OCI-LY3 (cell line): ENCODE results near the gene MAFG.

Source experiments
- H2AFZ ChIP-seq: fragments of 200-600, 300-600 bp; shearing (Covaris generic); 2 replicates; pipeline ENCODE4 v1.6.0; 2014; ENCODE audit warnings: antibody characterized with exemption, low read depth, low read length
- H3K27ac ChIP-seq: fragments of 200-600, 300-600 bp; sonication (generic); 2 replicates; pipeline ENCODE4 v1.5.1; 2014; ENCODE audit warnings: mild to moderate bottlenecking, low read length, moderate library complexity, mixed read lengths
- H3K27me3 ChIP-seq: fragments of 200-600, 300-600 bp; sonication (generic); 2 replicates; pipeline ENCODE4 v1.6.1; 2014; ENCODE audit warnings: low read depth, low read length, mixed read lengths
- H3K36me3 ChIP-seq: fragments of 200-600, 300-600 bp; sonication (generic); replicated peaks from 2 replicates; pipeline ENCODE3; 2014; ENCODE audit warnings: low read depth, low read length, mixed read lengths
- H3K4me1 ChIP-seq: fragments of 300-600, 200-600 bp; sonication (generic); 2 replicates; pipeline ENCODE4 v1.6.1; 2014; ENCODE audit warnings: low read length, mixed read lengths
- H3K4me2 ChIP-seq: fragments of 200-600, 300-600 bp; sonication (generic); 2 replicates; pipeline ENCODE4 v1.6.1; 2014; ENCODE audit warnings: low read length, mixed read lengths
- H3K4me3 ChIP-seq: fragments of 300-600, 200-600 bp; sonication (generic); 2 replicates; pipeline ENCODE4 v1.5.1; 2014; ENCODE audit warnings: antibody characterized with exemption, mild to moderate bottlenecking, low read length, moderate library complexity
- H3K79me2 ChIP-seq: fragments of 300-600, 200-600 bp; shearing (Covaris generic); 2 replicates; pipeline ENCODE4 v1.6.1; 2014; ENCODE audit warnings: mild to moderate bottlenecking, low read length, mixed read lengths
- H3K9ac ChIP-seq: fragments of 300-600, 200-600 bp; shearing (Covaris generic); 2 replicates; pipeline ENCODE4 v1.6.0; 2014; ENCODE audit warnings: mild to moderate bottlenecking, low read length, moderate library complexity
- H3K9me3 ChIP-seq: fragments of 200-600, 300-600 bp; shearing (Covaris generic); 2 replicates; pipeline ENCODE4 v1.6.1; 2014; ENCODE audit warnings: low read length, mixed read lengths; ENCODE audit not compliant: insufficient read depth
- H4K20me1 ChIP-seq: fragments of 200-600, 300-600 bp; sonication (generic); 2 replicates; pipeline ENCODE4 v1.6.1; 2016; ENCODE audit warnings: low read length, mixed read lengths; ENCODE audit not compliant: insufficient read depth
- CTCF ChIP-seq: fragments of 200-600, 300-600 bp; sonication (generic); IDR thresholded peaks from 2 replicates; pipeline ENCODE4 v1.5.1; 2014; ENCODE audit warnings: antibody characterized with exemption, low read length, low read depth
- EZH2phosphoT487 ChIP-seq: fragments of 200-600 bp; shearing (Covaris generic); IDR thresholded peaks from 2 replicates; pipeline ENCODE4 v1.6.1; 2018; ENCODE audit warnings: antibody characterized with exemption, mixed run types, low read depth

The MAFG gene

GRCh38 chr17:81903415-81903831 lies 24.1 kb downstream of the MAFG start:
- H3K9ac ChIP-seq: no peak overlapping the region
- no peaks in the 10 kb centered on the region for H3K9me3 ChIP-seq
- no peaks in the 10 kb centered on the region for H4K20me1 ChIP-seq
- no peak overlapping the region for H3K4me3 ChIP-seq
- H3K27ac ChIP-seq: no peak overlapping the region
- H3K79me2 ChIP-seq: no peaks in the 10 kb centered on the region
- TF ChIP-seq EZH2phosphoT487 (no peak), CTCF (no peak)
- no peak overlapping the region for H2AFZ ChIP-seq
- H3K36me3 ChIP-seq: peaks cover 22% of the 10 kb centered on the region
- no peaks in the 10 kb centered on the region; the same call in 1 of the 2 replicates for H3K4me1 ChIP-seq
- no peaks in the 10 kb centered on the region for H3K27me3 ChIP-seq
- H3K4me2 ChIP-seq: no peak overlapping the region

GRCh38 chr17:81902653-81903414 lies 24.7 kb downstream of the MAFG start:
- Histone ChIP-seq H3K79me2 (no peaks in the 10 kb centered on the region), H4K20me1 (no peaks in the 10 kb centered on the region), H3K36me3 (peaks cover 23% of the 10 kb centered on the region), H3K9me3 (no peaks in the 10 kb centered on the region), H3K27ac (no peak overlapping the region), H3K4me1 (no peaks in the 10 kb centered on the region; the same call in 1 of the 2 replicates), H3K9ac (no peak overlapping the region), H2AFZ (no peak overlapping the region), H3K27me3 (no peaks in the 10 kb centered on the region), H3K4me2 (no peak overlapping the region), H3K4me3 (no peak overlapping the region)
- TF ChIP-seq EZH2phosphoT487 (no peak), CTCF (no peak)

- H3K36me3 ChIP-seq: peaks cover 23% of the 10 kb centered on the region
- no peaks in the 10 kb centered on the region for H3K79me2 ChIP-seq
- no peak within 1 kb of the TSS for H3K27ac ChIP-seq
- H4K20me1 ChIP-seq: no peaks in the 10 kb centered on the region
- H3K9me3 ChIP-seq: no peaks in the 10 kb centered on the region
- H3K27me3 ChIP-seq: no peaks in the 10 kb centered on the region
- H3K4me1 ChIP-seq: no peaks in the 10 kb centered on the region; the same call in 1 of the 2 replicates
- TF ChIP-seq EZH2phosphoT487 (no peak), CTCF (no peak)
- H2AFZ ChIP-seq: no peak within 1 kb of the TSS
- no peak within 1 kb of the TSS for H3K9ac ChIP-seq
- no peak within 1 kb of the TSS for H3K4me2 ChIP-seq
- no peak within 1 kb of the TSS for H3K4me3 ChIP-seq
Measured at GRCh38 chr17:81902023-81902652, 25.4 kb downstream of the MAFG start, which contains the start of gene NPB. TSS of gene NPB (plus strand) at chr17:81902238. CDS start at chr17:81902278, 40 bp downstream.

GRCh38 chr17:81901167-81902022 lies 26.1 kb downstream of the MAFG start:
- Histone ChIP-seq H4K20me1 (no peaks in the 10 kb centered on the region), H3K79me2 (no peaks in the 10 kb centered on the region), H3K4me3 (no peak overlapping the region), H3K4me1 (no peaks in the 10 kb centered on the region; the same call in 1 of the 2 replicates), H3K4me2 (no peak overlapping the region), H3K27me3 (no peaks in the 10 kb centered on the region), H2AFZ (no peak overlapping the region), H3K9ac (no peak overlapping the region), H3K36me3 (peaks cover 23% of the 10 kb centered on the region), H3K9me3 (no peaks in the 10 kb centered on the region), H3K27ac (no peak overlapping the region)
- TF ChIP-seq EZH2phosphoT487 (no peak), CTCF (no peak)
